GM12878 (cell line): ENCODE results near the gene C20orf96. TPM values are rescaled to one million over a fixed set of nuclear protein-coding genes. Genes with fewer than 3 reads are reported as not detected.
A peak's percentile ranks its signal among the peaks of the same experiment; 100 is the strongest.

ENCODE experiments used
- ATAC-seq: fragments of 200-7000 bp; cut with Tn5 transposase; 3 replicates; pipeline ENCODE4 v1.9.1; 2020; ENCODE audit warnings: mild to moderate bottlenecking, moderate library complexity
- BruUV-seq: library from RNA; stranded (reverse); fragments of 400-500 nt; replicated peaks from 2 replicates; lab custom pipeline; 2021; lab: Mats Ljungman, UMichigan
- CTCF ChIA-PET: fragments of 300-600 bp; sonication (Branson Sonifier 250); formaldehyde crosslinking; extraction: SDS; loops from one replicate; lab custom pipeline; 2021; ENCODE audit warnings: inconsistent platforms; lab: Yijun Ruan, JAX
- POLR2A ChIA-PET: fragments of 350-600 bp; formaldehyde crosslinking; extraction: SDS; loops from one replicate; lab custom pipeline; 2021; ENCODE audit warnings: inconsistent platforms; lab: Charles Lee
- RAD21 ChIA-PET: fragments of 300-600 bp; sonication (Branson Sonifier 250); formaldehyde crosslinking; loops from one replicate; lab custom pipeline; 2023; ENCODE audit warnings: antibody characterized with exemption; ENCODE audit not compliant: unreplicated experiment; lab: Charles Lee
- SMC1A ChIA-PET: fragments of 300-600 bp; sonication (Branson Sonifier 250); formaldehyde crosslinking; loops from one replicate; lab custom pipeline; 2023; ENCODE audit not compliant: unreplicated experiment, uncharacterized antibody; lab: Charles Lee
- DNase-seq: peaks from one replicate; pipeline ENCODE4 v3.0.0-alpha.2; 2011; ENCODE audit warnings: low read depth, low spot score
- FAIRE-seq: peaks from 3 replicates; lab custom pipeline; 2011; peaks lifted over from hg19 to GRCh38; lab: Jason Lieb, UNC
- H2AFZ ChIP-seq: 2 replicates; pipeline ENCODE4 v1.6.0; 2011; ENCODE audit warnings: low read depth, low read length, control low read depth; ENCODE audit not compliant: control insufficient read depth
- H3K27ac ChIP-seq: 2 replicates; pipeline ENCODE4 v1.5.1; 2011; ENCODE audit warnings: control low read depth; ENCODE audit not compliant: control insufficient read depth, insufficient read depth
- H3K27me3 ChIP-seq, 2 experiments: replicated peaks in 1 of 2; 2 replicates each; pipeline versions ENCODE4 v1.6.0 to v1.6.1; 2011; ENCODE audit warnings: low read length in 1 of 2; ENCODE audit not compliant: control insufficient read depth in 2 of 2, insufficient read depth in 2 of 2
- H3K36me3 ChIP-seq, 2 experiments: 2 replicates each; pipeline ENCODE4 v1.5.1; 2011; ENCODE audit warnings: low read length in 1 of 2; ENCODE audit not compliant: control insufficient read depth in 2 of 2, insufficient read depth in 2 of 2
- H3K4me1 ChIP-seq: 2 replicates; pipeline ENCODE4 v1.6.1; 2011; ENCODE audit warnings: mild to moderate bottlenecking, low read length, moderate library complexity, mixed read lengths; ENCODE audit not compliant: control insufficient read depth, insufficient read depth
- H3K4me2 ChIP-seq: 2 replicates; pipeline ENCODE4 v1.6.0; 2011; ENCODE audit warnings: control low read depth; ENCODE audit not compliant: control insufficient read depth, insufficient read depth
- H3K4me3 ChIP-seq: fragments of 200-600 bp; sonication (generic); 2 replicates; pipeline ENCODE4 v1.5.1; 2016
- H3K79me2 ChIP-seq: 2 replicates; pipeline ENCODE4 v1.6.0; 2011; ENCODE audit warnings: low read length; ENCODE audit not compliant: control insufficient read depth, insufficient read depth
- H3K9ac ChIP-seq: 2 replicates; pipeline ENCODE4 v1.8.0; 2011; ENCODE audit warnings: low read length, control low read depth, mixed read lengths; ENCODE audit not compliant: control insufficient read depth, insufficient read depth
- H3K9me3 ChIP-seq: replicated peaks from 3 replicates; pipeline ENCODE4 v1.5.1; 2011; ENCODE audit warnings: mild to moderate bottlenecking, low read length; ENCODE audit not compliant: control insufficient read depth, insufficient read depth
- H4K20me1 ChIP-seq: 2 replicates; pipeline ENCODE4 v1.6.0; 2011; ENCODE audit not compliant: control insufficient read depth, insufficient read depth
- BRCA1 ChIP-seq: IDR thresholded peaks from 2 replicates; pipeline ENCODE4 v1.6.1; 2011; ENCODE audit warnings: low read depth, low read length, improper control_type of control experiment
- CEBPB ChIP-seq, 2 experiments: fragments of 150-350 bp in 1 of 2; IDR thresholded peaks; 2 replicates each; pipeline ENCODE4 v1.6.1; 2012 to 2014; ENCODE audit warnings: low read depth in 2 of 2, low read length in 2 of 2, borderline replicate concordance in 1 of 2, inconsistent platforms in 1 of 2
- CHD4 ChIP-seq: fragments of 200-600 bp; sonication (generic); IDR thresholded peaks from 2 replicates; pipeline ENCODE4 v1.6.1; 2016; ENCODE audit warnings: mild to moderate bottlenecking
- CREM ChIP-seq: IDR thresholded peaks from 2 replicates; pipeline ENCODE4 v1.6.1; 2014; ENCODE audit warnings: antibody characterized with exemption, low read depth
- HDAC6 ChIP-seq: fragments of 200-600 bp; sonication (generic); IDR thresholded peaks from one replicate; pipeline ENCODE4 v1.8.0; 2017; ENCODE audit warnings: antibody characterized with exemption; ENCODE audit not compliant: unreplicated experiment
- MYB ChIP-seq: fragments of 150-350 bp; IDR thresholded peaks from 2 replicates; pipeline ENCODE4 v1.6.1; 2014; ENCODE audit warnings: mild to moderate bottlenecking, low read depth, low read length, borderline replicate concordance
- NBN ChIP-seq: fragments of 450-650 bp; IDR thresholded peaks from 2 replicates; pipeline ENCODE4 v1.6.1; 2016
- PAX8 ChIP-seq: fragments of 450-650 bp; IDR thresholded peaks from 2 replicates; pipeline ENCODE4 v1.6.1; 2017; ENCODE audit warnings: mild to moderate bottlenecking, moderate library complexity
- RAD21 ChIP-seq: IDR thresholded peaks from 2 replicates; pipeline ENCODE4 v1.6.1; 2011; ENCODE audit warnings: mild to moderate bottlenecking, low read depth, low read length, moderate library complexity; ENCODE audit not compliant: insufficient read depth
- RFX5 ChIP-seq: IDR thresholded peaks from 2 replicates; pipeline ENCODE4 v1.6.1; 2011; ENCODE audit warnings: low read depth, low read length, improper control_type of control experiment
- TCF12 ChIP-seq: IDR thresholded peaks from 2 replicates; pipeline ENCODE4 v1.6.1; 2011; ENCODE audit warnings: low read depth, mild to moderate bottlenecking, low read length
- TCF3 ChIP-seq: IDR thresholded peaks from 2 replicates; pipeline ENCODE4 v1.6.1; 2012; ENCODE audit warnings: low read depth, mild to moderate bottlenecking, low read length, borderline replicate concordance; ENCODE audit not compliant: insufficient read depth
- ZNF217 ChIP-seq: fragments of 450-650 bp; IDR thresholded peaks from 2 replicates; pipeline ENCODE4 v1.6.1; 2017; ENCODE audit warnings: antibody characterized with exemption, mild to moderate bottlenecking
- ZSCAN29 ChIP-seq: fragments of 450-650 bp; IDR thresholded peaks from 2 replicates; pipeline ENCODE4 v1.6.1; 2017; ENCODE audit warnings: mild to moderate bottlenecking, moderate library complexity
- ZZZ3 ChIP-seq: IDR thresholded peaks from 2 replicates; pipeline ENCODE4 v1.6.1; 2011; ENCODE audit warnings: low read depth; ENCODE audit not compliant: control insufficient read depth, insufficient read length
- WGBS: methylation state at CpG from one replicate; pipeline ENCODE4 v1.1.6; 2016; ENCODE audit warnings: low lambda C conversion rate; ENCODE audit not compliant: insufficient replicate concordance, insufficient coverage; ENCODE audit errors: missing lambda C conversion rate; 5-methylcytosine and 5-hydroxymethylcytosine counted together
- in situ Hi-C: fragments of 300-500 bp; cut with MboI; formaldehyde crosslinking; loops from 9 replicates; pipeline ENCODE4 v1.14.3; 2018; ENCODE audit warnings: mixed read lengths
- intact Hi-C: fragments of 100-400 bp; cut with micrococcal nuclease; formaldehyde crosslinking; loops from one replicate; pipeline ENCODE4 v1.14.2; 2022; ENCODE audit not compliant: unreplicated experiment
- polyA plus RNA-seq, 11 experiments: library from polyadenylated mRNA; depleted of rRNA in 4 of 11; unstranded in 6 of 11; stranded (reverse) in 5 of 11; fragments of >200 nt; fragmentation: Nextera tagmentation in 4 of 11; fragmentation: Illumina TruSeq in 1 of 11; extraction: Ambion mirVana in 4 of 11; extraction: Trizol in 1 of 11; gene quantifications; 1 replicate in 1 of 11; 2 replicates in 10 of 11; pipeline versions ENCODE4 v1.2.1 to v1.2.3, GENCODE V29; 2011 to 2016; ENCODE audit warnings: inconsistent platforms in 2 of 11, missing spikeins in 2 of 11, low read depth in 1 of 11
- total RNA-seq, 4 experiments: library from RNA; depleted of rRNA in 3 of 4; stranded (reverse); fragments of >200 nt in 3 of 4; fragmentation: Illumina TruSeq in 1 of 4; extraction: Trizol in 1 of 4; gene quantifications; 2 replicates each; pipeline versions ENCODE4 v1.2.1 to v1.2.3, GENCODE V29; 2013 to 2021
- TF ChIP-seq, protein P1 (sequence below): fragments of 450-650 bp; IDR thresholded peaks from 2 replicates; pipeline ENCODE4 v1.6.1; 2018; ENCODE audit warnings: mild to moderate bottlenecking, low read depth, moderate library complexity; ENCODE audit not compliant: partially characterized antibody
- TF ChIP-seq, protein P2 (sequence below): fragments of 450-650 bp; IDR thresholded peaks from 2 replicates; pipeline ENCODE4 v1.6.1; 2017; ENCODE audit warnings: borderline replicate concordance
- TF ChIP-seq, protein P3 (sequence below): IDR thresholded peaks from 2 replicates; pipeline ENCODE4 v1.6.1; 2012; ENCODE audit warnings: low read depth, low read length, improper control_type of control experiment

C20orf96 gene
- total and polyA plus RNA-seq, 10 of the 15 experiments (the other 5 are each of a cell fraction or from before 2014, with no cell fraction given) = 1.4 to 8.6 (median 5.9) TPM

DNA sequence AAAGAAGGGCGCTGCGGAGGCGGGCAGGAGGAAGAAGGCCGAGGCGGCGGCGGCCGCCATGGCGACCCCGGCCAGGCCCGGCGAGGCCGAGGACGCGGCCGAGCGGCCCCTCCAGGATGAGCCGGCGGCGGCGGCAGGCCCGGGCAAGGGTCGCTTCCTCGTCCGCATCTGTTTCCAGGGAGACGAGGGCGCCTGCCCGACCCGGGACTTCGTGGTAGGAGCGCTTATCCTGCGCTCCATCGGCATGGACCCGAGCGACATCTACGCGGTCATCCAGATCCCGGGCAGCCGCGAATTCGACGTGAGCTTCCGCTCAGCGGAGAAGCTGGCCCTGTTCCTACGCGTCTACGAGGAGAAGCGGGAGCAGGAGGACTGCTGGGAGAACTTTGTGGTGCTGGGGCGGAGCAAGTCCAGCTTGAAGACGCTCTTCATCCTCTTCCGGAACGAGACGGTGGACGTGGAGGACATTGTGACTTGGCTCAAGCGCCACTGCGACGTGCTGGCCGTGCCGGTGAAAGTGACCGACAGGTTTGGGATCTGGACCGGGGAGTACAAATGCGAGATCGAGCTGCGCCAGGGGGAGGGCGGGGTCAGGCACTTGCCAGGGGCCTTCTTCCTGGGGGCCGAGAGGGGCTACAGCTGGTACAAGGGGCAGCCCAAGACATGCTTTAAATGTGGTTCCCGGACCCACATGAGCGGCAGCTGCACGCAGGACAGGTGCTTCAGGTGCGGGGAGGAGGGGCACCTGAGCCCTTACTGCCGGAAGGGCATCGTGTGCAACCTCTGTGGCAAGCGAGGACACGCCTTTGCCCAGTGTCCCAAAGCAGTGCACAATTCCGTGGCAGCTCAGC is 7.6 kb upstream of the C20orf96 start:
- peak overlapping the region; percentile 96 for H3K9ac ChIP-seq
- no peak for FAIRE-seq
- ATAC-seq = peak; percentile 61
- no peaks in the 10 kb centered on the region; the same call in 2 of the 3 replicates for H3K9me3 ChIP-seq
- BruUV-seq = no TSS peak
- ChIA-PET CTCF (interaction anchor here (1.2 to 2.7 kb wide), 4 partner anchors 12 to 32 kb away, joined by 3 to 15 read pairs (median 7); partner anchors contain the start of gene SOX12), SMC1A (interaction anchor here (1.6 to 2.1 kb wide), 5 partner anchors 15 to 33 kb away, joined by 4 to 15 read pairs (median 5); partner anchors contain the start of gene SOX12), RAD21 (interaction anchor here (0.7 to 2.4 kb wide), 7 partner anchors 11 to 195 kb away, joined by 3 to 11 read pairs (median 3); no protein-coding TSS in a partner anchor), POLR2A (interaction anchor here (0.7 to 3.4 kb wide), 5 partner anchors 12 to 244 kb away, joined by 3 to 30 read pairs (median 6); partner anchors contain the start of genes SOX12 and TRIB3)
- peak overlapping the region; percentile 92 for H3K4me2 ChIP-seq
- H3K36me3 ChIP-seq = no peaks in the 10 kb centered on the region; a peak in 2 of 4 replicates
- peaks cover 4% of the 10 kb centered on the region for H4K20me1 ChIP-seq
- H3K27ac ChIP-seq = peak overlapping the region; percentile 90
- H3K79me2 ChIP-seq = peaks cover 45% of the 10 kb centered on the region
- 1% methylated on average over 73 of the region's 75 CpGs for WGBS
- in situ Hi-C loops = no loop called here
- H3K4me1 ChIP-seq = peaks cover 27% of the 10 kb centered on the region
- peak overlapping the region; percentile 73 for H2AFZ ChIP-seq
- intact Hi-C loops = loop anchor here (1.0 kb wide), 1 partner anchor 26 kb away; no protein-coding TSS in a partner anchor
- DNase-seq = no peak
- no peaks in the 10 kb centered on the region for H3K27me3 ChIP-seq
- H3K4me3 ChIP-seq = peak overlapping the region; percentile 94
- TF ChIP-seq, protein P1, sequence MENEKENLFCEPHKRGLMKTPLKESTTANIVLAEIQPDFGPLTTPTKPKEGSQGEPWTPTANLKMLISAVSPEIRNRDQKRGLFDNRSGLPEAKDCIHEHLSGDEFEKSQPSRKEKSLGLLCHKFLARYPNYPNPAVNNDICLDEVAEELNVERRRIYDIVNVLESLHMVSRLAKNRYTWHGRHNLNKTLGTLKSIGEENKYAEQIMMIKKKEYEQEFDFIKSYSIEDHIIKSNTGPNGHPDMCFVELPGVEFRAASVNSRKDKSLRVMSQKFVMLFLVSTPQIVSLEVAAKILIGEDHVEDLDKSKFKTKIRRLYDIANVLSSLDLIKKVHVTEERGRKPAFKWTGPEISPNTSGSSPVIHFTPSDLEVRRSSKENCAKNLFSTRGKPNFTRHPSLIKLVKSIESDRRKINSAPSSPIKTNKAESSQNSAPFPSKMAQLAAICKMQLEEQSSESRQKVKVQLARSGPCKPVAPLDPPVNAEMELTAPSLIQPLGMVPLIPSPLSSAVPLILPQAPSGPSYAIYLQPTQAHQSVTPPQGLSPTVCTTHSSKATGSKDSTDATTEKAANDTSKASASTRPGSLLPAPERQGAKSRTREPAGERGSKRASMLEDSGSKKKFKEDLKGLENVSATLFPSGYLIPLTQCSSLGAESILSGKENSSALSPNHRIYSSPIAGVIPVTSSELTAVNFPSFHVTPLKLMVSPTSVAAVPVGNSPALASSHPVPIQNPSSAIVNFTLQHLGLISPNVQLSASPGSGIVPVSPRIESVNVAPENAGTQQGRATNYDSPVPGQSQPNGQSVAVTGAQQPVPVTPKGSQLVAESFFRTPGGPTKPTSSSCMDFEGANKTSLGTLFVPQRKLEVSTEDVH = no peak
- TF ChIP-seq CREM (no peak), MYB (no peak), CEBPB (IDR thresholded peaks at IDR 0.05; ENCODE audit: borderline replicate concordance in 1 of 2, low read depth in 2 of 2, low read length in 2 of 2) (no peak), CHD4 (no peak), NBN (peak; percentile 26; the same call in 1 of the 2 replicates), RFX5 (no peak), RAD21 (no peak), TCF12 (0 out of 2 replicates have a peak, but pooled peaks have one; percentile 67), HDAC6 (no peak), BRCA1 (no peak), PAX8 (no peak), ZSCAN29 (peak; percentile 81), ZNF217 (no peak), TCF3 (0 out of 2 replicates have a peak, but pooled peaks have one; percentile 14), ZZZ3 (no peak)
- TF ChIP-seq, protein P2, sequence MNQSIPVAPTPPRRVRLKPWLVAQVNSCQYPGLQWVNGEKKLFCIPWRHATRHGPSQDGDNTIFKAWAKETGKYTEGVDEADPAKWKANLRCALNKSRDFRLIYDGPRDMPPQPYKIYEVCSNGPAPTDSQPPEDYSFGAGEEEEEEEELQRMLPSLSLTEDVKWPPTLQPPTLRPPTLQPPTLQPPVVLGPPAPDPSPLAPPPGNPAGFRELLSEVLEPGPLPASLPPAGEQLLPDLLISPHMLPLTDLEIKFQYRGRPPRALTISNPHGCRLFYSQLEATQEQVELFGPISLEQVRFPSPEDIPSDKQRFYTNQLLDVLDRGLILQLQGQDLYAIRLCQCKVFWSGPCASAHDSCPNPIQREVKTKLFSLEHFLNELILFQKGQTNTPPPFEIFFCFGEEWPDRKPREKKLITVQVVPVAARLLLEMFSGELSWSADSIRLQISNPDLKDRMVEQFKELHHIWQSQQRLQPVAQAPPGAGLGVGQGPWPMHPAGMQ = no peak
- TF ChIP-seq, protein P3, sequence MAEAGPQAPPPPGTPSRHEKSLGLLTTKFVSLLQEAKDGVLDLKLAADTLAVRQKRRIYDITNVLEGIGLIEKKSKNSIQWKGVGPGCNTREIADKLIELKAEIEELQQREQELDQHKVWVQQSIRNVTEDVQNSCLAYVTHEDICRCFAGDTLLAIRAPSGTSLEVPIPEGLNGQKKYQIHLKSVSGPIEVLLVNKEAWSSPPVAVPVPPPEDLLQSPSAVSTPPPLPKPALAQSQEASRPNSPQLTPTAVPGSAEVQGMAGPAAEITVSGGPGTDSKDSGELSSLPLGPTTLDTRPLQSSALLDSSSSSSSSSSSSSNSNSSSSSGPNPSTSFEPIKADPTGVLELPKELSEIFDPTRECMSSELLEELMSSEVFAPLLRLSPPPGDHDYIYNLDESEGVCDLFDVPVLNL = no peak
